HG03575 (cell line): ENCODE results near the gene ANO2.
"Not testable (repeated sequence)": the region's sequence is repeated elsewhere in the genome, so short reads cannot be mapped to it uniquely, and the experiment has no call there.

Experiments used
- ATAC-seq: cut with Tn5 transposase; IDR thresholded peaks from one replicate; pipeline ENCODE4 v1.9.1; 2021; ENCODE audit not compliant: unreplicated experiment, insufficient number of reproducible peaks, low FRiP score; ENCODE audit errors: extremely low read depth

The ANO2 gene

GRCh38 chr12:5868625-5869295 lies 76.3 kb downstream of the ANO2 start:
- ATAC-seq: no peak

DNA sequence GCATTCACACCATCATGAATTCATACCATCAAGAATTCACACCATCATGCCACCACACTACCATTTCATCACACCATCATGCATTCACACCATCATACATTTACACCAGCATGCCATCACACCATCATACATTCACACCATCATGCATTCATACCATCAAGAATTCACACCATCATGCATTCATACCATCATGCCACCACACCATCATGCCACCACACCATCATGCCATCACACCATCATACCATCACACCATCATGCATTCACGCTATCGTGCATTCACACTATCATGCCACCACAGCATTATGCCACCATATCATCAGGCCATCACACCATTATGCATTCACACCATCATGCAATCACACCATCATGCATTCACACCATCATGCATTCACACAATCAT lies 79.7 kb downstream of the ANO2 start:
- no peak for ATAC-seq

- no peak for ATAC-seq
Observed at GRCh38 chr12:5864972-5865371, 80.1 kb downstream of the ANO2 start.

DNA sequence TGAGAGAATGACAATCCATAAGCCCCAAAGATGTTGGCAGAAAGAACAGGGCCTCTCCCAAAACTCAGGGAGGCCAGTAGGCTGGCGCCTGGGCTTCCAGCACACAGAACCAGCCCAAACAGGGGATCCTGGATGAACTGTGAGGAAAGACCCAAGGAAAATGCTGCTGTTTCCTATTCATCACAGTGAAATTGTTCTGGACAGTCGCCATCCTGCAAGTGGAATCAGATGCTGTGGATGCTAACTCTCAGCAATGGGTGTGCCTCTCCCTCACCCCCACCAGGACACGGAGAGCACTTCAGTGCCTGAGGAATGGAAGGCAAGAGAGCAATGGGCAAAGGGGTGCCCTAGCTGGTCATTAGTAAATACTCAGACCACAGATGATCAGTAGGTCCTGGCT lies 80.8 kb downstream of the ANO2 start:
- ATAC-seq: no peak

DNA sequence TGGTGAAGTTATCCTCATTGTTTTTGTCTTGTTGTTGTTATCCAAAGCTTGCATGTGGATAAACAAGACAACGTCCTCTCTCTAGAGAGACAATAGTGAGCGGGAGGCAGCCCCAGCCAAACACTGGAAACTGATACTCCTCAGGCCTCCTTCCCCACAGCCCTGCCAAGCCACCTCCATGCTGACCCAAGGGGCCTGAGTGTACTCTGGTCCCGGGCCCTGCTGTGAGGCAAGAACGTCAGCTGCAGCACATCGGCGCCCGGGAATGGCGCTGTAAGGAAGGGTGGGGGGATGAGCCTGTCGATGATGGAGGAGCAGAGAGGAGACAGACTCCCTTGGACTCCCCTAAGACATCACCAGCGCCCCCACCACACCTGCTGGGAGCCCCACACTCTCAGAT lies 83.6 kb downstream of the ANO2 start:
- ATAC-seq: no peak

GRCh38 chr12:5856692-5857091 lies 88.4 kb downstream of the ANO2 start:
- ATAC-seq: no peak

DNA sequence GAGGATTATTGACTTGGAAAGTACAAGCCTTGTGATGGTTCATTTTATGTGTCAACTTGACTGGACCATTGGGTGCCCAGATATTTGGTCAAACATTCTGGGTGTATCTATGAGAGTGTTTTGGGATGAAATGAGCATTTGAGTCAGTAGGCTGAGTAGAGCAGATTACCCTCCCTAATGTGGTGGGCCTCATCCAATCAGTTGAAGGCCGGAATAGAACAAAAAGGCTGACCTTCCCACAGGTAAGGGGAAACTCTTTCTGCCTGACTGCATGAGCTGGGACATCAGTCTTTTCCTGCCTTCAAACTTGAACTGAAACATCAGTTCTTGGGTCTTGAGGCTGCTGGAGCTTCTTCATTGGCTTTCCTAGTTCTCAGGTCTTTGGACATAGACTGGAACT lies 98.1 kb downstream of the ANO2 start:
- no peak for ATAC-seq

- no peak for ATAC-seq
Observed at GRCh38 chr12:5840944-5841343, 104.1 kb downstream of the ANO2 start.

GRCh38 chr12:5830111-5830510 lies 114.9 kb downstream of the ANO2 start:
- no peak for ATAC-seq

GRCh38 chr12:5827591-5827990 lies 117.5 kb downstream of the ANO2 start:
- ATAC-seq: no peak

- ATAC-seq: not testable (repeated sequence)
Observed at GRCh38 chr12:5825761-5826160, 119.3 kb downstream of the ANO2 start.

DNA sequence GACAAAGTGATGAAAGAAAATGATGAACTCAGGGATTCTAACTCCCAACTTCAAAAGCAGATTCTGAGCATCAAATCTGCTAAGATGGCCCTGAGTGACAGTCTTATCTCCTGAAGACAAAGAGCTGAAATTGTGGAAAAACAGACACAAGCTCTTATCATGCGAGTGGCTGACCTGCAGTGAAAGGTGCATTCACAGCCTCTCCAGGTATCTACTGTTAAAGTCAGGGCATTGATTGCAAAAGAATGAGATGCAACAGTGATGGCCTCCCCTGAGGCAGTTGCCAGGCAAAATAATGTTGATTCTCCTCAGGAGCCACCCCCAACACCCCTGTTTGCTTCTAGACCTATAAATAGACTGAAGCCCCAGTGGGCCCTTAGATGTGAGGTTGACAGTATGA lies 126.2 kb downstream of the ANO2 start:
- ATAC-seq: not testable (repeated sequence)

GRCh38 chr12:5817246-5817645 lies 127.8 kb downstream of the ANO2 start:
- no peak for ATAC-seq

DNA sequence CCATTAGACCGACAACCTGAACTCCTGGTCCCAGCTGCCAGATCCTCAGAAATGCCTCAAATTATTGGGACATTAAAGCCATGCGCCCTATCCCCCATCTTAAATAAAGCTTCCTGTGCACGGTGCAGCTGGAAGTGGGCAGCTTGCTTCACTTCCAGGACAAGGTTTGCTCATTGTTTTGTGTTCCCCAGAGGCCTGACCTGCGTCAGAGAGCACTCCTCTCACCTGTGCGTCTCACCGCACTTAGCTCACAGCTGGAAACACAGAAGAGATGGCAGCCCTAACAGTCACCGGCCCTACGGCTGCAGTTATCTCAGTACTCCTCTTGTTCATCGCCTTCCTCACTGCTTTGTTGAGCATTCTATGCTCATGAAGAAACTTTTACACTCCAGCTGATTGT lies 135.5 kb downstream of the ANO2 start:
- no peak for ATAC-seq

DNA sequence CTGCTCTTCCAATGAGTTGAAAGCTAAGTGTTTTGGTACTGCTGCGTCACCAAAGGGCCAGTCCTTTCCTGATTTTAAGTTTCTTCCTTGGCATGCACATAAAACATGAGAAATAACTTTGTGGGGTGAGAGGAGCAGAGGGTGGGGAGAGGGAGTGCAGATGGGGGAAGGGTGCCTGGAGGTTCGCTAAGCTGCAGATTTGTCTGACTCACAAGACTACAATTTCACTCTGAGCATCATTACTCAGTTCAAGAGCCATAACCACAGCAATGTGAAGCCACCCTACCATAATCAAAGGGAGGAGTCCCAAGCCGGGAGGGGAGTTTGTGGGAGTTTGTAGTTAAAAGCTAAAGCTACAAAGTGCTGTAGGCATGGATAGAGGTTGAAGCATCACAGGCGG lies 136.1 kb downstream of the ANO2 start:
- no peak for ATAC-seq

GRCh38 chr12:5807514-5808219 lies 137.4 kb downstream of the ANO2 start:
- ATAC-seq: no peak

DNA sequence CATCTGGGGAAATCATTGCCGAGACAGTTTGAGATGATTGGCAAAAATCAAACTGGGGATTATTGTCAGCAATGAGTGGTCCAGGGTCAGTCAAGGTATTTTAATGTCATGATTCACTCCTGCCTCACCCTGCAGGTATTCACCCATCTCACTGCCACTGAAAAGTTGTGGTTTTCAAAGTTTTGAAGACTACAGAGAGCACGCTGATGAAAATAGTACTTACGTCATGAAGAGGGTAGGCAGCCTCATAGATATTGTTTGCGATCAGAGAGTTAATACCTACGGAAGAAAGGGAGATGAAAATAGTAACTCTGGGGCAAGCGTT lies 138.0 kb downstream of the ANO2 start:
- no peak for ATAC-seq

DNA sequence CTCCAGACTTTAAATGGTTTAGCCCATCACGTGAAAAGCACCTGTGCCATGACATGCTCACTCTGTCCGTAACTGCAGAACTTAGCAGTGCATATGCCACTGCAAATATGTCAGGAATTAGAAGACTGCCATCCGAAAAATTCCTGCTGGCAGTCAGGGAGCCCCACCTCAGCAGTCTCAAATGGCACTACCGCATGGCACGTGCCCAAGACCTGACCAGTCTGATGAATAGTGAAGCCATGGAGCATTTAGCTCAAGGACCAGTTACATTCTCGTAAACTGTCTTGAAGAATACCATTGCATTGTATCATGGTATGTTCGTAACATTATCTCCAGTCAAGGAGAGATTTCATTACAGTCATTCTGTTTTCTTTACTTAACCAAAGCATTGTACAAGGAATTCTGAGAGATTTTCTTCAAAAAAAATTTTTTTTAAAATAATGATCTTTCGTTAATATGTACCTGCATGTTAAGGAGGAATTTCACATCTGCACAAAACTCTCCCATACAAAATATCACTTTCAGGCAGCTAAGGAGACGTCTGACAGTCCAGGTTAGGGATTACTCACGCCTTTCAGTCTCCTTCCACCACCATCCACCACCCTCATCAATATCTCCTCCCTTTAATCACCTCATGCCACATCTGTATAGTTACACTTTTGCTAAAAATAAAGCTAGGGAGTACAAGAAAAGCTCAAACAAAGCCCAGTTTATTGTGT lies 138.5 kb downstream of the ANO2 start:
- ATAC-seq: no peak

DNA sequence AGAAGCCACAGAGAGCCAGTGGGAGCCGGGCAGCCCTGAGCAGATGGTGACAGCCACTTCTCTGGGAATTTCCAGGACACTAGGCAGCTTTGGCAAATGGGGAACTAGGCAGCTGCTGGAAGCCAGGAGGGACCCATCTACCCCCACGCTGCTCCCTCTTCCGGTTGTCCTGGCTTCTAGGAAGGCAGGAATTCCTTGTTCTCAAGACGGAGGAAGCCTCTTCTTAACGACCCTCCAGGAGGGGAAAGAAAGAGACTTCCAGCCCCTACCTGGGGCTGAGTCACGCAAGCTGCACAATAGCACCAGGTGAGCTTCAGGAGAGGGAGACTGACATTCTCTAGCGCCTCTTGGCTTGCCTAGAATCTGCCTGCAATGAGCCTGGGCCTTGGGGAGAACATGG lies 141.5 kb downstream of the ANO2 start:
- ATAC-seq: no peak

GRCh38 chr12:5798242-5799015 lies 146.6 kb downstream of the ANO2 start:
- no peak for ATAC-seq
